HG03439 (cell line): ENCODE data around the gene NGEF.

Experiments
- ATAC-seq: cut with Tn5 transposase; IDR thresholded peaks from one replicate; pipeline ENCODE4 v1.9.1; 2021; ENCODE audit warnings: mild to moderate bottlenecking, moderate library complexity; ENCODE audit not compliant: unreplicated experiment

Gene NGEF

GRCh38 chr2:233044974-233045605, 32.0 kb upstream of the NGEF start:
- ATAC-seq, result no peak

GRCh38 chr2:233042549-233042948, 29.5 kb upstream of the NGEF start:
- ATAC-seq, result no peak

DNA sequence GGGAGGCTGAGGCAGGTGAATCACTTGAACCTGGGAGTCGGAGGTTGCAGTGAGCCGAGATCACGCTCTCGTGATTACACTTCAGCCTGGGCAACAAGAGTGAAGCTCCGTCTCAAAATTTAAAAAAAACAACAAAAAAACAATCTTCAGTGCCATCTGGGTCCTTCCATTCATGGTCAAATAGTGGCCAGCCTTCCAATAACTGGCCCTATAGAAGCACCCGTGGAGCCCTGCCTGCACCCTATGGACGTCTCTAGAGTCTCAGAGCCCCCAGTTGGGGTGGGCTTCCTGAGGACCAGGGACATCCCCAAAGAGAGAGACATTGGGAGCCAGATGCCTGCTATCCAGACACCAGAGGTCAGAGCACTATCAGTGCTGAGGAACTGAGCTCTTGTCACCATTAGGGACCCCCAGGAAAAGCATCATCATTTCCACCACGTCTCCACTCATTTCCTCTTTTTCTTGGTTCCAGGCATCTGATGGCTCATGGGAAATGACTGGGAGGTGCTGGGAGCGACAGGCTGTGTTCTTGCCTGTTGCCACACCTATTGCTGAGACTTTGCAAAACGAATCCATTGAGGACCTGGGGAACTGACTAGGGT, 28.8 kb upstream of the NGEF start:
- no peak for ATAC-seq

DNA sequence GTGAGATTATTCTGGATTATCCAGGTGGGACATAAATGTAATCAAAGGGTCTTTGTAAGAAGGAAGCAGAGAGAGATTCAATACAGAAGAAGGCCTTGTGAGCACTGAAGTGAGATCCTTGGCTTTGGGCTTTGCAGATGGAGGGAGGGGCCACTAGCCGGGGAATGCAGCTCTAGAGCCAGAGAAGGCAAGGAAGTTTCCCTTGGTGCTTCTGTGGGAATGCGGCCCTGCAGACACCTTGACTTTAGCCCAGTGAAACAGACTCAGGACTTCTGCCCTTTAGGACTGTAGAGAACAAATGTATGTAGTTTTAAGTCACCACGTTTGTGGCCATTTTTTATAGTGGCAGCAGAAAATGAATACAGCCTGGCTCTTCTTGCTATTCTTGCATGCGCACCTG, 27.5 kb upstream of the NGEF start:
- no peak for ATAC-seq

DNA sequence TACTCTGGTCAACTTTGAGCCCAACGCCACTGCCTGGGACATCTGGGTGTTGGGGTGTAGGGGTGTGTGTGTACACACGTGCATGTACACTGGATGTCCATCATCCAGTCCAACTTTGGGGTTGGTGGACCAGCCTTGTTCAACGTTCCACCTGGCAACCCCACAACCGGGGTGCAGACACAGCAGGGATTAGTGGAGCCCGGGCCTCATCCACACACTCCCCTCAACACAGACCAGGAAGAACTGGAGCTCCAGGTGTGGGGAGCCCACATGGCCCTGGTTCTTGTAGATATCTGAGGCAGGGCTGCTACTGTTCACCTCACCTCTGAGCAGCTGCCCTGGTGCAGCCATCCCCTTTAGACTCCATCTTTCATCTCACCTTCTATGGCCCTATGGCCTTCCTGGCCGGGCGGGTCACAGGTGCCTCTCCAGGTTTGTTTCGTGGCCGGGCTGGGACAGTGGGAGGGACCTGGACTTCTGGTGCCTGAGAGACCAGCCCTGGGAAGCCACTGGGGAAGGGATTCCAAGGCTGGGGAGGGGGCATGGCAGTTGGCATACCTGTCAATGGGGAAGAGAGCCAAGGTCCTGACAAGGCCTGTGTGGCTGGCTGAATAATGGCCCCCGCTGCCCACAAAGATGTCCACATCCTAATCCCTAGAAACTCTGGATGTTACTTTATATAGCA, 26.9 kb upstream of the NGEF start:
- ATAC-seq, result no peak

DNA sequence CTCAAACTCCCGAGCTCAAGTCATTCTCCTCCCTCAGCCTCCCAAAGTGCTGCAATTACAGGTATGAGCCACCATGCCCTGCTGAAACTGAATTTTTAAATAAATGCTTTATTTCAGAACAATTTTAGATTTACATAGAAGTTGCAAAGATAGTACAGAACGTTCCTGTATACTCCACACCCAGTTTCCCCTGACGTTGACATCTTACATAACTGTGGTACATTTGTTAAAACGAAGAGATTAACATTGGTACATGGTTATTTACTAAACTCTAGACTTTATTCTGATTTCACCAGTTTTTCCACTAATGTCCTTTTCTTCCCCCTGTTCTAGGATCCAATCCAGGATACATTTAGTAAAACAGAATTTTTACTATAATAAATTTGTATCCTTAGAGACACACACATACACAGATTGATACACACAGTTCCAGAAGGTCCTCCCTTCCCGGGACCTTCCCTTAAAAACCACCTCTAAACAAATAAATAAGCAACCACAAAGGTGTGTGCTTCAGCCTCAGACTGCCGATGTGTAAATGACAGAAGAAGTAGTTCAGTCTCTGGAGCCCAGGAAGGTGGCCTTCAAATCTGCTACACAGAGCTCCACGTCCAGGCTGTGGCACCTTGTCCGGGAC, 26.3 kb upstream of the NGEF start:
- ATAC-seq, result no peak

DNA sequence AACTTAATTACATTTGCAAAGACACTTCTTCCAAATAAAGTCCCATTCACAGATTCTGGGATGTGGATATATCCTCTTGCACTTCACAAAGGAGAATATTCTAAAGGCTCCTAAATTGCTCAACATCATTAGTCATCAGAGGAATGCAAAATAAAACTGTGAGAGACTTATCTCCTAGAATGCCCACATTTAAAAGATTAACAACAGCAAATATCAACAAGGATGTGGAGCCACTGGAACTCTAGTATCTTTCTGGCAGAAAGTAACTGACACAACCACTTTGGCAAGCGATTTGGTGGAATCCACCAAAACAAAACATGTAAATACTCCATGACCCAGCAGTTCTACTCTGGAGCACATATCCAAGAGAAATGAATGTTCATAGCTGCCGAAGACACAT, 24.0 kb upstream of the NGEF start:
- ATAC-seq, result no peak

DNA sequence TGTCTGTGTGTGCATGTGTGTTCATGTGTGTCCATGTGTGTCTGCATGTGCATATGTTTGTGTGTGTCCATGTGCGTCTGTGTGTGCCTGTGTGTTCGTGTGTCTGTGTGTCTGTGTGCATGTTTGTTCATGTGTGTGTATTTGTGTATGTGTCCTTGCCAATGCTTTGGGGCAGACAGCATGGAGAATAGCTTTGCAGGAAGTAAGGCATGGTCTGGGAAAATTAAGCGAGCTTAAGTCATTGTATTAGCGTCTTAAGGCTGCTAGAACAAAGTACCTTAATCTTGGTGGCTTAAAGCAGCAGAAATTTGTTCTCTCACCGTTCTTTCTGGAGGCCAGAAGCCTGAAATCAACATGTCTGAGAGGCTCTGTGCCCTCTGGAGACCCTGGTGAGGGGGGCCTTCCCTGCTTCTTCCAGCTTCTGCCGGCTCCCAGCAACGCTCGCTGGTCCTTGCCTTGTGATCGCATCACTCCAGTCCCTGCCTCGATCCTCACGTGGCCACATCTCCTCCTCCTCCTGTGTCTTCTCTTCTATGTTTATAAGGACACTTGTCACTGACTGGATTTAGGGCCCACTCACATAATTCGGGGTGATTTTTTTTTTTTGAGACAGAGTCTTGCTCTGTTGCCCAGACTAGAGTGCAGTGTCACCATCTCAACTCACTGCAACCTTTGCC, 23.2 kb upstream of the NGEF start:
- no peak for ATAC-seq

DNA sequence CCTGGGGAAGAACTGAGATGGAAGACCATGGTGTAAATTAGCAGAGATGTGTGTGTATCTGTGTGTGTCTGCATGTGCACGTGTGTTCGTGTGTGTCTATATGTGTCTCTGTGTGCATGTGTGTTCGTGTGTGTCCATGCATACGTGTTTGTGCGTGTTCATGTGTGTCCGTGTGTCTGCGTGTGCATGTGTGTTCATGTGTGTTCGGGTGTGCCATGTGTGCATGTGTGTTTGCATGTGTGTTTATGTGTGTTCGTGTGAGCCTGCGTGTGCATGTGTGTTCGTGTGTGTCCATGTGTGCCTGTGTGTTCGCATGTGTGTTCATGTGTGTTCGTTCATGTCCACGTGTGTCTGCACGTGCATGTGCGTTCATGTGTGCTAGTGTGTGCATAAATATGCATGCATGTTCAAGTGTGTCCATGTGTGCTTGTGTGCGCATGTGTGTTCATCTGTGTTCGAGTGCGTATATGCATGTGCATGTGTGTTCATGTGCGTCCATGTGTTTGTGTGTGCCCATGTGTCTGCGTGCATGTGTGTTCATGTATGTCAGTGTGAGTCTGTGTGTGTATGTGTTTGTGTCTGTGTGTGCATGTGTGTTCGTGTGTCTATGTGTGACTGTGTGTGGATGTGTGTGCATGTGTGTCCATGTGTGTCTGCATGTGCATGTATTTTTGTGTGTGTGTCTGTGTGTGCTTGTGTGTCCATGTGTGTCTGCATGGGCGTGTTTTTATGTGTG, 22.5 kb upstream of the NGEF start:
- no peak for ATAC-seq

DNA sequence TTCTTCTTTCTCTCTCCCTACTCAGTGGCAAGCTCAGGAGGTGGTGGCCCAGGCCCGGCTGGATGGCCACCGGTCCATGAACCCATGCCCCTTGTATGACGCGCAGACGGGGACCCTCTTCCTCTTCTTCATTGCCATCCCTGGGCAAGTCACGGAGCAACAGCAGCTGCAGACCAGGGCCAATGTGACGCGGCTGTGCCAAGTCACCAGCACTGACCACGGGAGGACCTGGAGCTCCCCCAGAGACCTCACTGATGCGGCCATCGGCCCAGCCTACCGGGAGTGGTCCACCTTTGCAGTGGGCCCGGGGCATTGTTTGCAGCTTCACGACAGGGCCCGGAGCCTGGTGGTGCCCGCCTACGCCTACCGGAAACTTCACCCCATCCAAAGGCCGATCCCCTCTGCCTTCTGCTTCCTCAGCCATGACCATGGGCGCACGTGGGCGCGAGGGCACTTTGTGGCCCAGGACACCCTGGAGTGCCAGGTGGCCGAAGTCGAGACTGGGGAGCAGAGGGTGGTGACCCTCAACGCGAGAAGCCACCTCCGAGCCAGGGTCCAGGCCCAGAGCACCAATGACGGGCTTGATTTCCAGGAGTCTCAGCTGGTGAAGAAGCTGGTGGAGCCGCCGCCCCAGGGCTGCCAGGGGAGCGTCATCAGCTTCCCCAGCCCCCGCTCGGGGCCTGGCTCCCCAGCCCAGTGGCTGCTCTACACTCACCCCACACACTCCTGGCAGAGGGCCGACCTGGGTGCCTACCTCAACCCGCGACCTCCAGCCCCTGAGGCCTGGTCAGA, 21.2 kb upstream of the NGEF start:
- ATAC-seq, result no peak

DNA sequence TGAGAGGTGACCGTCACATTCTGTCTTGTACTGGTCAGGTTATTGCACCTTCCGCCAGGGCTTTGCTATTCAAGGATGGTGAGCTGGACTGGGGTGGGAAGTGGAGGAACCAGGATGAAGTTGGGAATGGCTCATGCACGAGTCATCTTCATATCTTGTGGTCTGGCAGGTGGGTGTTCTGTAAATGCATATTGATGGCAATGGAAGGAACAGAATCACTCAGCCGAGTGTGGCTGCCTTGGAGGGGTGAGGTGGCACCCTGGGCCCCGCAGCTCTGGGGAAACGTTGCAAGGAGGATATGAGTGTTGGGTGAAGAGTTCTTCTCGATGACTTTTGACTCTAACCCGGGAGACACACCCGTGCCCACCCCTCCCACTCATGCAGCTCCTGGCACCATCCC, 20.6 kb upstream of the NGEF start:
- no peak for ATAC-seq

DNA sequence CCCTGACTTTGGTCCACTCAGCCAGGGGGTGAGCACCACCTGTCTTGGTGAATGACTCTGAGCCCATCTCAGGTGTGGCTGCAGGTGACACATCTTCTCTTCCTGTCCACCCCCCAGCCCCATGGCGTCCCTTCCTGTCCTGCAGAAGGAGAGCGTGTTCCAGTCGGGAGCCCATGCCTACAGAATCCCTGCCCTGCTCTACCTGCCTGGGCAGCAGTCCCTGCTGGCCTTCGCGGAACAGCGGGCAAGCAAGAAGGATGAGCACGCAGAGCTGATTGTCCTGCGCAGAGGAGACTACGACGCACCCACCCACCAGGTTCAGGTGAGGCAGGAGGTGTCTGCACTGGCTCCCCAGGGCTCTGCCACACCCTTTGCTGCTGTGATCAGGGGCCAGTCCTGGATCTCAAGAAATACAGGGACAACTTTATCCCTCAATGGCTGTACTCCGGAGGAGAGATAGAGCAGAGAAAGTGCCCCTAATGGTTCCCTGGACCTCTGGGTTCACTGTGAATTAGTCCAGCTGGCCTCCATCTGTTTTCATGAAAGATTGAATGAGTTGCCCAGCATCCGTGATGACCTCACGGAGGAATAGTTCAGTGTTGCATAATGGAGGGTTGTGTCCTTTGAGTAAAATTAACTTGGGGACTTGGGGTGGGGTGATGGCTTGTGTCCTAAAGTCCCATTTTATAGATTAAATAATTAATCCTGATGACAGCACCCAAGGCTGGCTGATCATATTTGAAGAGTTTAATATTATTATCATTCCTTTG, 19.7 kb upstream of the NGEF start, which contains the start of gene NEU2:
TSS of gene NEU2 (plus strand) at position 122 of the 770 bp plus-strand sequence. CDS start at position 122, 0 bp downstream.
- ATAC-seq, result no peak

DNA sequence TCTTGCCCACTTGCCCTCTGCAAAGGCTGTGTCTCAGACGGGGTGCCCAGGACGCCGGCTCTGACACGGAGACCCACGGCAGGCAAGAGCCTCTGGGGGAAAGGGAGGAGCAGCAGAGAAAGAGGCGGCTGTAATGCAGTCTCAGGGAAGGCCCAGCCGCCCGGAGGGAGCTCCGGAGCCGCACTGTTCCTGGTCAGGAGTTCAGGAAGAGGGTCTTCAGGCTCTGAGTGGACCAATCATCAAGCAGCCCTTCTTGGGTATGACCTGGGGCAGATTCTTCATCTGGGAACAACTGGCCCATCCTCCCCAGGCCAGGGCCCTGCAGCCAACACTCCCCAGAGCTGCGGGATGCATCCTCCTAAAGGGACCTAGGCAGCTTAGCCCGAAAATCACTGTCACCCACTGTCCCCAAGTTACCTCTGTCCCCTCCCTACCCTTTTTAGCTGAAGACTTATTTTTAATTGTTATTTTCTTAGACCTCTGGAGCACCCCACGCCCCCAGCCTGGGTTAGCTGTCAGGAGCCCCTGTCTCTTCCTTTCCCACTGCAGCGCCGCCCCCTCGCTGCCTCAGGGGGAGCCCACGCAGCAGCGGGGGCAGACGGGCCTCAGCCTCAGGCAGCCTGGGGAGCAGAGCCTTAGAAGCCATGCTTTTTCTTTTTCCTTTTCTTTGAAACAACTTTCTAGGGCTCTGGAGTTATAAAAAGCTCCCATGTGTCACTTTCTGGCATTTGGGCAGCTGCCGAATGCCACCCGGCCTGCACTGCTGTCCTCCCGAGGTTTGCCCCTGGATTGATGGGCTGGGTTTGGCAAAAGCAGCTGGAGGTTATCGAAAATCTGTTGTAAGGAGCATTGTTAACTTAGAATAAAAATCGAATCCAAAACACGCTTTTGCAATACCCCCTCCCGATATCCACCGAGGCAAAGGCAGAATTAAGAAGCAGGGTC, 18.8 kb upstream of the NGEF start:
- ATAC-seq, result no peak

GRCh38 chr2:233029321-233029720, 16.3 kb upstream of the NGEF start:
- ATAC-seq, result no peak

- no peak for ATAC-seq
Observed at GRCh38 chr2:233026198-233026813, 13.2 kb upstream of the NGEF start.

- ATAC-seq, result no peak
Observed at GRCh38 chr2:233025706-233026105, 12.7 kb upstream of the NGEF start.

GRCh38 chr2:233023761-233024410, 10.8 kb upstream of the NGEF start:
- ATAC-seq, result no peak
